ENCODE results near the gene DIS3L2.

DIS3L2 gene

GRCh38 chr2:232225895-232226294 is 264.4 kb downstream of the DIS3L2 start:
- no peaks in the 10 kb centered on the region for H3K36me3 ChIP-seq (replicated peaks; ENCODE audit: low read depth, low read length)
- no peaks in the 10 kb centered on the region for H3K79me2 ChIP-seq (ENCODE audit: low read length)
- H3K4me2 ChIP-seq (ENCODE audit: low read length): no peak overlapping the region
- no peaks in the 10 kb centered on the region for H3K27me3 ChIP-seq (ENCODE audit: low read depth, low read length)
- TF ChIP-seq EZH2phosphoT487 (IDR thresholded peaks at IDR 0.05; ENCODE audit: low read depth) (no peak), CTCF (IDR thresholded peaks at IDR 0.05; ENCODE audit: low read depth, low read length) (no peak)
- no peak overlapping the region for H3K27ac ChIP-seq (ENCODE audit: low read length)
- H3K9ac ChIP-seq (ENCODE audit: low read length): no peak overlapping the region
- no peaks in the 10 kb centered on the region for H4K20me1 ChIP-seq (ENCODE audit: insufficient read depth, low read length)
- H3K4me3 ChIP-seq (ENCODE audit: low read length): no peak overlapping the region
- H2AFZ ChIP-seq (ENCODE audit: low read depth, low read length): no peak overlapping the region
- H3K9me3 ChIP-seq (ENCODE audit: insufficient read depth, low read length): no peaks in the 10 kb centered on the region
- H3K4me1 ChIP-seq (ENCODE audit: low read length): no peaks in the 10 kb centered on the region

GRCh38 chr2:232228332-232228731 is 266.8 kb downstream of the DIS3L2 start:
- no peak overlapping the region for H2AFZ ChIP-seq (ENCODE audit: low read depth, low read length)
- no peak overlapping the region for H3K9ac ChIP-seq (ENCODE audit: low read length)
- H3K4me1 ChIP-seq (ENCODE audit: low read length): no peaks in the 10 kb centered on the region
- no peaks in the 10 kb centered on the region for H4K20me1 ChIP-seq (ENCODE audit: insufficient read depth, low read length)
- no peaks in the 10 kb centered on the region for H3K79me2 ChIP-seq (ENCODE audit: low read length)
- no peak overlapping the region for H3K27ac ChIP-seq (ENCODE audit: low read length)
- no peaks in the 10 kb centered on the region for H3K27me3 ChIP-seq (ENCODE audit: low read depth, low read length)
- TF ChIP-seq EZH2phosphoT487 (IDR thresholded peaks at IDR 0.05; ENCODE audit: low read depth): no peak
- no peak for TF ChIP-seq CTCF (IDR thresholded peaks at IDR 0.05; ENCODE audit: low read depth, low read length)
- H3K4me2 ChIP-seq (ENCODE audit: low read length): no peak overlapping the region
- H3K4me3 ChIP-seq (ENCODE audit: low read length): no peak overlapping the region
- no peaks in the 10 kb centered on the region for H3K9me3 ChIP-seq (ENCODE audit: insufficient read depth, low read length)
- no peaks in the 10 kb centered on the region for H3K36me3 ChIP-seq (replicated peaks; ENCODE audit: low read depth, low read length)

GRCh38 chr2:232228971-232229894 is 267.7 kb downstream of the DIS3L2 start:
- H2AFZ ChIP-seq (ENCODE audit: low read depth, low read length): no peak overlapping the region
- TF ChIP-seq EZH2phosphoT487 (IDR thresholded peaks at IDR 0.05; ENCODE audit: low read depth) (no peak), CTCF (IDR thresholded peaks at IDR 0.05; ENCODE audit: low read depth, low read length) (no peak)

DNA sequence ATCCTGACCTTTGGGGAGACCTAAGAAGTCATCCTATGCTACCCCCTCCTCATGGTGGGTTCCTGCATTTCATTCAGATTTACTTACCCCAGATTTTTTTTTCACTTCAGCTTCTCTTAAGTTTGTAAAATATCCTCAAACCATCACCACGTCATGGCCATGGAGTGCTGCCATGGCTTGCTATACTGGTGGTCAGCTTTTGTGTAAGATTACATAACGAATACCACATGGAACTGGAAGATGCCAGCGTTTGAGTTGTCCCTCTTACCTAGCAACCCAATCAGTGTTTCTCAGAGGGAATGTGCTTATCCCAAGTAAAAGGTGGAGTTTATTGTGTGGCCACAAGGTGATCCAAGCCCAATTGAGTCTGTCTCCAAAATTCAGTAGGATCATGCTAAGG is 268.4 kb downstream of the DIS3L2 start:
- Histone ChIP-seq H2AFZ (ENCODE audit: low read depth, low read length) (no peak overlapping the region), H3K4me1 (ENCODE audit: low read length) (peaks cover 6% of the 10 kb centered on the region), H3K36me3 (replicated peaks; ENCODE audit: low read depth, low read length) (no peaks in the 10 kb centered on the region), H3K4me3 (ENCODE audit: low read length) (no peak overlapping the region), H3K4me2 (ENCODE audit: low read length) (no peak overlapping the region), H3K9ac (ENCODE audit: low read length) (no peak overlapping the region), H4K20me1 (ENCODE audit: insufficient read depth, low read length) (no peaks in the 10 kb centered on the region), H3K9me3 (ENCODE audit: insufficient read depth, low read length) (no peaks in the 10 kb centered on the region), H3K27ac (ENCODE audit: low read length) (no peak overlapping the region), H3K27me3 (ENCODE audit: low read depth, low read length) (no peaks in the 10 kb centered on the region), H3K79me2 (ENCODE audit: low read length) (no peaks in the 10 kb centered on the region)
- TF ChIP-seq EZH2phosphoT487 (IDR thresholded peaks at IDR 0.05; ENCODE audit: low read depth) (no peak), CTCF (IDR thresholded peaks at IDR 0.05; ENCODE audit: low read depth, low read length) (no peak)

More at GRCh38 chr2:232228971-232229894, 267.7 kb downstream of the DIS3L2 start:
- H3K9ac ChIP-seq (ENCODE audit: low read length): no peak overlapping the region
- H4K20me1 ChIP-seq (ENCODE audit: insufficient read depth, low read length): no peaks in the 10 kb centered on the region
- no peaks in the 10 kb centered on the region for H3K79me2 ChIP-seq (ENCODE audit: low read length)
- no peaks in the 10 kb centered on the region for H3K36me3 ChIP-seq (replicated peaks; ENCODE audit: low read depth, low read length)
- no peak overlapping the region for H3K4me2 ChIP-seq (ENCODE audit: low read length)
- H3K4me1 ChIP-seq (ENCODE audit: low read length): no peaks in the 10 kb centered on the region
- H3K27me3 ChIP-seq (ENCODE audit: low read depth, low read length): no peaks in the 10 kb centered on the region
- H3K27ac ChIP-seq (ENCODE audit: low read length): no peak overlapping the region
- H3K9me3 ChIP-seq (ENCODE audit: insufficient read depth, low read length): no peaks in the 10 kb centered on the region
- H3K4me3 ChIP-seq (ENCODE audit: low read length): no peak overlapping the region

Data from OCI-LY3 (cell line).